NT2/D1 (cell line): ENCODE results near the gene VCP.

Experiments
- DNase-seq: peaks from one replicate; pipeline ENCODE4 v3.0.0-alpha.2; 2011; ENCODE audit warnings: low read depth, low spot score
- H3K27me3 ChIP-seq: 2 replicates; pipeline ENCODE4 v1.6.0; 2011; ENCODE audit warnings: mild to moderate bottlenecking; ENCODE audit not compliant: insufficient read length, insufficient read depth
- H3K36me3 ChIP-seq: 2 replicates; pipeline ENCODE4 v1.6.1; 2011; ENCODE audit warnings: mild to moderate bottlenecking, low read length, mixed read lengths; ENCODE audit not compliant: insufficient read depth, insufficient read length
- H3K4me1 ChIP-seq: 2 replicates; pipeline ENCODE4 v1.5.1; 2011; ENCODE audit not compliant: insufficient read depth, insufficient read length
- H3K4me3 ChIP-seq: 2 replicates; pipeline ENCODE4 v1.5.1; 2011; ENCODE audit warnings: low read depth; ENCODE audit not compliant: insufficient read length
- H3K9ac ChIP-seq: 2 replicates; pipeline ENCODE4 v1.6.0; 2011; ENCODE audit warnings: low read depth; ENCODE audit not compliant: insufficient read length
- H3K9me3 ChIP-seq: 2 replicates; pipeline ENCODE4 v1.5.1; 2011; ENCODE audit warnings: mild to moderate bottlenecking, low read length; ENCODE audit not compliant: insufficient read depth
- SUZ12 ChIP-seq: IDR thresholded peaks from 2 replicates; pipeline ENCODE4 v1.6.1; 2011; ENCODE audit not compliant: insufficient read length, insufficient read depth; ENCODE audit errors: extremely low read depth
- YY1 ChIP-seq: IDR thresholded peaks from 2 replicates; pipeline ENCODE4 v1.6.1; 2011; ENCODE audit not compliant: insufficient read length, insufficient read depth
- ZNF274 ChIP-seq: IDR thresholded peaks from 2 replicates; pipeline ENCODE4 v1.6.1; 2011; ENCODE audit warnings: mild to moderate bottlenecking, low read depth, low read length

Gene VCP

DNA sequence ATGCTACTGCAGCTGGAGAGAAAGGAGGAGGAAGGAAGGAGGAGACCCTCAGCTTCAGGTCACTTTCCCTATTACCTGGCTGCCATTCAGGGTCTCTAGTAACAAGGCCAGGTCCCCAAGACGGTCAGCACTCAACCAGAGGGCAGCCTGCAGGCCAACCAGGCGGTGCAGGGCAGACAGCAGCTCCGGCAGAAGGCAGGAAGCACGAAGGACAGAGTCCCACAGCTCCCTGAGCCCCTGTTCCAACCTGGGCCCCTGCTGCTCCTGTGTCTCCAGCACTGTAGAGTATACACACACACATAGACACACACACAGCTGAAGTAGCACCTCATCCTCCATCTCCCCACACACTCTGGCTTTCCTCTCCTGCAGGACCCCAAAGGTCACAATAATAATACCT, 5.6 kb upstream of the VCP start:
- no peak for TF ChIP-seq ZNF274
- no peak for TF ChIP-seq SUZ12
- no peak for TF ChIP-seq YY1
- Histone ChIP-seq H3K36me3 (peaks cover 53% of the 10 kb centered on the region), H3K9me3 (no peaks in the 10 kb centered on the region), H3K27me3 (no peaks in the 10 kb centered on the region), H3K9ac (peak overlapping the region; percentile 84), H3K4me1 (peaks cover 8% of the 10 kb centered on the region), H3K4me3 (peak overlapping the region; percentile 79)
- DNase-seq: no peak

DNA sequence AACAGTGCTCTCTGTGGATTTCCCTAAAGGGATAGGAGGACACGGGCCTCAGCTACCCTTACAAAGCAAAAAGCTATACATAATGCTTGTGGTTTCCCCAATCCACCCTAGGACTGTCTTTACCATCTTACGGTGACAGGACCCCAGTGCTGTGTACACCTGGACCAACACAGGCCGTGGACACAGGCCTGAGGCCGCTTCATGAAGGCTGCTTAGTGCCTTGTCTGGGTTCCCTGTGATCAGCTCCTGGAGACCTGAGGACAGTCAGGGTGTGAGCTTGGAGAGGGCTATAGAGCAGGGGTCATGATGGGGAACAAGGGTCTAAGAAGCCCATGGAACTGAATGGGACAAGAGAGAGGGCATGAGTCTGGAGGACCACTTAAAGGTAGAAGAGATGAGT, 4.4 kb upstream of the VCP start:
- Histone ChIP-seq H3K9me3 (no peaks in the 10 kb centered on the region), H3K36me3 (peaks cover 54% of the 10 kb centered on the region), H3K9ac (no peak overlapping the region), H3K4me3 (no peak overlapping the region), H3K27me3 (no peaks in the 10 kb centered on the region), H3K4me1 (peaks cover 8% of the 10 kb centered on the region)
- DNase-seq: no peak
- no peak for TF ChIP-seq YY1
- no peak for TF ChIP-seq ZNF274
- no peak for TF ChIP-seq SUZ12

DNA sequence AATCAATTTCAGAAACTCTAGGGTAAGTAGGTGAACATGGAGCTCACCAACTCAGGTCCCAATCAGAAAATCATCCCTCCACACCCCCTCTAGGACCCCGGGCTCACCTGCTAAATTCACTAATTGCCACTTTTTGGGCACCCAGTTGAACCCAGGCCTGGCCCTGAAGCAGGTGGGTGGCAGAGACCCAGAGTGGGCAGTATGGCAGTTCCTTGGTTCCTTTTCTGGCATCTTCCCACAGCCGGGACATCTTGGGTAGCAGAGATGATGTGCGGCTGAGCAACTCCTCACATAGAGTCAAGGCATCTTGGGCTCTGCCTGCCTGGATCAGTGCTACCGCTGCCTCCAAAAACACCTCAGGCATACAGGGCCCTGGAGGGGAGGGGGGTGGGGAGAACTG, 2.9 kb upstream of the VCP start:
- no peaks in the 10 kb centered on the region for H3K9me3 ChIP-seq
- H3K4me1 ChIP-seq: peaks cover 6% of the 10 kb centered on the region
- no peak overlapping the region for H3K4me3 ChIP-seq
- H3K27me3 ChIP-seq: no peaks in the 10 kb centered on the region
- DNase-seq: no peak
- H3K9ac ChIP-seq: no peak overlapping the region
- TF ChIP-seq SUZ12: no peak
- no peak for TF ChIP-seq YY1
- no peak for TF ChIP-seq ZNF274
- H3K36me3 ChIP-seq: peaks cover 67% of the 10 kb centered on the region

DNA sequence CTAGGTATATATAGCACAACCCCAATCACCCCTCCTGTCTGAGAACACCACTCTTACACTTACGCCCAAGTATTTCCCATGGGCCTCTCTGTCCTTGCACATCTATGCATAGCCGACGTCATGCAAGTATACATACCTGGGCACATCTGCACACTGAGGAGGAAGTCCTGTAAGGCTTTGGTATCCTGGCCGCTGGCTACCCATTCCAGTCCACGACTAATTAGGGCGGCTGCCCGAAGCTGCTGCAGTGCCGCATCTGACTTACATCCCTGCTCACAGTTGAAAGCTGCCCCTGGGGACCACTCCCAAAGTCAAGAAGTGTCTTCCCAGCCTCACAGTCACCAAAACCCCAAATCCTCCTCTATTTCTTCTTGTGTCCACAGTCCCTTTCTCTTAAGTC, 2.4 kb upstream of the VCP start:
- TF ChIP-seq SUZ12 (no peak), YY1 (no peak), ZNF274 (no peak)
- DNase-seq: no peak
- peaks cover 11% of the 10 kb centered on the region for H3K4me1 ChIP-seq
- H3K27me3 ChIP-seq: no peaks in the 10 kb centered on the region
- H3K9ac ChIP-seq: no peak overlapping the region
- H3K4me3 ChIP-seq: no peak overlapping the region
- H3K36me3 ChIP-seq: peaks cover 73% of the 10 kb centered on the region
- no peaks in the 10 kb centered on the region for H3K9me3 ChIP-seq

DNA sequence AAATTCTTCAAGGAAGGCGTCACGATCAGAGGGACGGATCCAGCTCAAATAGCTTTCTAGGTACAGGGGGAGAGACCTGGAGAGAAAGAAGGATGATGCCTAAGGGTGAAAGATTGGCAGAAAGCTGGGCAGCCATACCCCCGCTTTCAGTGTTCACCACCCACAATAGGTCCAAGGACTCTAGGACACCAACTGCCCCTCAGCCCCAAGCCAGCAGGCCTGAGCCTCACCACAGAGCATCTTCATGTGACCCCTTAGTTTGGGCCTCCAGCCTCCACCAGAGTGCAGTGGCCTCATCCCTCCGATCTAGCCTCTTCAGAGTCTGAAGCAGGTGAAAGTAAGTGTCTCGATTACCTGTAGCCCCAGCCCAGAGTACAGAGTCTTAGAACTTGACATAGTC, 1.7 kb upstream of the VCP start:
- no peaks in the 10 kb centered on the region for H3K27me3 ChIP-seq
- H3K4me1 ChIP-seq: peaks cover 12% of the 10 kb centered on the region
- H3K36me3 ChIP-seq: peaks cover 77% of the 10 kb centered on the region
- no peak for TF ChIP-seq YY1
- TF ChIP-seq ZNF274: no peak
- TF ChIP-seq SUZ12: no peak
- H3K4me3 ChIP-seq: no peak overlapping the region
- H3K9me3 ChIP-seq: no peaks in the 10 kb centered on the region
- no peak overlapping the region for H3K9ac ChIP-seq
- no peak for DNase-seq

DNA sequence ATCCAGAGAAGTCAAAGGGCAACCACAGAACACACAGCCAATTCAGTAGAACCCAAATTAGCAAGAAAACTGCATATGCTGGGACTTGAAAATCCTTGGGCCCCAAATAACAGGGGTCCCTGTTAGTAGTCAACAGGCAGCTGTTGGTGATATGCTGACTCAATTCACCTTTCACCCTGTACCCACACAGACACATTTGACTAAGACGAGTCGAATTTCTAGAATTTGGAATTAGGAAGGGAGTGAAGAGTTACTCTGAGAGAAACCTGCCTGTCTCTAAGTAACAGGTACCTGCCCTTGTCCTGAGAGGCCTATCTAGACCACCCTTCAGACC, 821 bp upstream of the VCP start:
- Histone ChIP-seq H3K27me3 (no peaks in the 10 kb centered on the region), H3K4me1 (peaks cover 10% of the 10 kb centered on the region), H3K4me3 (no peak overlapping the region), H3K36me3 (peaks cover 84% of the 10 kb centered on the region), H3K9ac (no peak overlapping the region), H3K9me3 (no peaks in the 10 kb centered on the region)
- no peak for DNase-seq
- TF ChIP-seq SUZ12: no peak
- no peak for TF ChIP-seq YY1
- no peak for TF ChIP-seq ZNF274

DNA sequence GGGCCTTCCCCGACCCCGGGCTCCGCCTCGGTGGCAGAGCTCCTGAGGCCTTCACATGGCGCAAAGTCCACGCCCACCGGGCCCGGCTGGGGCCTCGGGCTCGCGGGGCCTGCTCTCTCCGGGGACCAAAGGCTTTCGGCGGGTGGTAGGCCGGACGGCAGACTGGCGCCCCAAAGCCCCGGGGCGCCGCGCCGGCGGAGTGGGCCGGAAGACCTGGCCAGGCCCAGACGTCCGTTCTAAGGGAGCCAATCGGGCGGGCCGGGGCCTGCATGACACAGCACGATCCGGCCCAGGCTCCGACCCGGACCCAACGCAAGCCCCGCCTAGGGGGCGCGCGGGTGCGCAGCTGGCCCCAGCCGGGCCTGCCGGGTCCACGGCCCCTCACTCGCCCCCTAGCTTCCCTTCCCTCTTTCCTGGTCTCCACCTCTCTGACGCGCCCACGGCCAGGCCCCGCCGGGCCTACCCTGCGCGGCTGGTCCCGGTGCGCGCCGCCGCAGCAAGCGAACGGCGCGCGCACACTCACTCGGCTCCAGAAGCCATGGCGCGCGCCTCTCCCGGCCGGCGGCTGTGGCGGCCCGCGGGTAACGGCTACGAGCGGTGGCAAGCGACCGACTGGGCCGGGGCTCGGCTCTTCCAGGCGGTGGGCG, 488 bp downstream of the VCP start:
- DNase-seq: peak; percentile 68
- no peaks in the 10 kb centered on the region for H3K27me3 ChIP-seq

More for the DNA sequence above, 488 bp downstream of the VCP start:
- Histone ChIP-seq H3K9ac (peak overlapping the region; percentile 97), H3K36me3 (peaks cover 85% of the 10 kb centered on the region), H3K4me3 (peak overlapping the region; percentile 94), H3K9me3 (no peaks in the 10 kb centered on the region), H3K4me1 (peaks cover 6% of the 10 kb centered on the region)
- TF ChIP-seq SUZ12: no peak
- TF ChIP-seq ZNF274: no peak
- no peak for TF ChIP-seq YY1
